HG02623 (cell line): ENCODE results near the gene OR11A1.
"Not testable (repeated sequence)": the region's sequence is repeated elsewhere in the genome, so short reads cannot be mapped to it uniquely, and the experiment has no call there.

Experiments
- ATAC-seq: cut with Tn5 transposase; IDR thresholded peaks from one replicate; pipeline ENCODE4 v1.9.1; 2021; ENCODE audit warnings: moderate library complexity; ENCODE audit not compliant: unreplicated experiment

OR11A1 gene

GRCh38 chr6:29479560-29479959, 22.7 kb upstream of the OR11A1 start:
- ATAC-seq, result no peak

GRCh38 chr6:29478740-29479139, 21.9 kb upstream of the OR11A1 start:
- ATAC-seq, result no peak

- no peak for ATAC-seq
Measured at GRCh38 chr6:29477923-29478450, 21.1 kb upstream of the OR11A1 start.

- ATAC-seq, result no peak
Measured at GRCh38 chr6:29474996-29475395, 18.1 kb upstream of the OR11A1 start.

GRCh38 chr6:29466241-29466640, 9.4 kb upstream of the OR11A1 start:
- ATAC-seq, result no peak

GRCh38 chr6:29465801-29466200, 8.9 kb upstream of the OR11A1 start:
- ATAC-seq, result no peak

- no peak for ATAC-seq
Measured at GRCh38 chr6:29465279-29465678, 8.4 kb upstream of the OR11A1 start.

- ATAC-seq, result no peak
Measured at GRCh38 chr6:29462022-29462421, 5.2 kb upstream of the OR11A1 start.

GRCh38 chr6:29461021-29461814, 4.3 kb upstream of the OR11A1 start:
- no peak for ATAC-seq

GRCh38 chr6:29451471-29452193, 5.2 kb downstream of the OR11A1 start:
- ATAC-seq, result no peak

- ATAC-seq, result no peak
Measured at GRCh38 chr6:29447670-29448069, 9.2 kb downstream of the OR11A1 start.

GRCh38 chr6:29444031-29444430, 12.8 kb downstream of the OR11A1 start:
- ATAC-seq, result not testable (repeated sequence)

GRCh38 chr6:29442719-29443118, 14.2 kb downstream of the OR11A1 start:
- ATAC-seq, result no peak

GRCh38 chr6:29439006-29439405, 17.9 kb downstream of the OR11A1 start, which contains the start of gene OR10C1:
TSS of gene OR10C1 (plus strand) at chr6:29439306. CDS start at chr6:29440016, 710 bp downstream.
- no peak for ATAC-seq

- not testable (repeated sequence) for ATAC-seq
Measured at GRCh38 chr6:29436730-29437129, 20.1 kb downstream of the OR11A1 start.

- ATAC-seq, result no peak
Measured at GRCh38 chr6:29426654-29427053, 30.2 kb downstream of the OR11A1 start.

- ATAC-seq, result no peak
Measured at GRCh38 chr6:29425075-29425474, 31.8 kb downstream of the OR11A1 start.

- no peak for ATAC-seq
Measured at GRCh38 chr6:29424575-29424974, 32.3 kb downstream of the OR11A1 start.

GRCh38 chr6:29424168-29424567, 32.7 kb downstream of the OR11A1 start:
- no peak for ATAC-seq

- no peak for ATAC-seq
Measured at GRCh38 chr6:29419516-29419915, 37.4 kb downstream of the OR11A1 start.

- no peak for ATAC-seq
Measured at GRCh38 chr6:29414588-29414987, 42.3 kb downstream of the OR11A1 start, which contains the start of gene OR12D1. TSS of gene OR12D1 (plus strand) at chr6:29414928.

- no peak for ATAC-seq
Measured at GRCh38 chr6:29403801-29404200, 53.1 kb downstream of the OR11A1 start.
